ENCODE results near the gene HS1BP3. TPM values are rescaled to one million over a fixed set of nuclear protein-coding genes. Genes with fewer than 3 reads are reported as not detected.
A peak's percentile ranks its signal among the peaks of the same experiment; 100 is the strongest.

HS1BP3 gene
- total RNA-seq, 5 donors from 2014 or later (not counting 1 experiment from before 2014, with no cell fraction given): 11.1 to 20.7 (median 17.2) TPM

DNA sequence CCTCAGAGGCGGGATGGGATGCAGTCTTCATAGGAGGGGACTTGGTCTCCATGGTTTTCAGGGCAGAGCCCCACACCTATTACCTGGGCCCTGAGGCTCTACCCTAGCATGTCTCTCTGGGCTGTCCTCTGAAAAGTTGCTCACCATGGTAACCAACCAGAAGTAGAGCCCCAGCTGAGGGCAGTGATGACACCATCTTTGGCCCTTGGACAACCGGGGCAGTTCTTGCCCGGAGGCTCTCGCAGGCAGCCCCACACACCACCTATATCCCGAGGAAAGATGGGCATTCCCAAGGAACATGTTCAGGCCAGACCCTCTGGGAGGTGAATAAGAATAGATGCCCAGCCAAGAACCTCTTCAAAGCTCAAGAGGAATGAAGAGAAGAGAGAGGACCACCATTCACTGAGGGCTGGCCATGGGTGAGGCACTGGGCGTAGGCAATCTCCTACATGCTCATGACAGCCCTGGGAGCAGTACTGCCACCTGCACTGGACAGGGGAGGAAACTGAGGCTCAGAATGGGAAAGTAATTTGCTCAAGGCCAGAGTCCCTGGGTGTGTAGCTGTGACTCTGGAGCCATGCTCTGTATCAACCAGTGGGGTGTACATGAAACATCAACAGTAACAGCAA lies 72.5 kb downstream of the HS1BP3 start:
- Histone ChIP-seq H3K27ac (ENCODE audit: low read length) (no peak overlapping the region), H3K27me3 (replicated peaks in 1 of 2; ENCODE audit: control insufficient read depth in 2 of 2, extremely low read depth in 1 of 2, insufficient read depth in 2 of 2, low read length in 1 of 2) (no peaks in the 10 kb centered on the region), H3K36me3 (ENCODE audit: control insufficient read depth in 2 of 2, extremely low read depth in 1 of 2, insufficient read depth in 1 of 2, low read length in 1 of 2) (no peaks in the 10 kb centered on the region), H3K4me3 (ENCODE audit: control insufficient read depth in 1 of 2, extremely low read depth in 1 of 2, low read length in 1 of 2) (no peak overlapping the region), H3K4me1 (ENCODE audit: control insufficient read depth in 1 of 2, extremely low read depth in 1 of 2, insufficient read depth in 2 of 2, low read length in 2 of 2) (peaks cover 0 to 18% of the 10 kb centered on the region in 2 experiments), H3K9me3 (no peaks in the 10 kb centered on the region)
- H3K9me3 Mint-ChIP-seq: peaks cover 0 to 5% (median 0%) of the 10 kb centered on the region in 3 donors
- ATAC-seq (replicated peaks in 1 of 4): no peak
- 40% methylated on average over 1 of the region's 6 CpGs for WGBS (ENCODE audit: insufficient coverage)
- no peak for DNase-seq
- no peaks in the 10 kb centered on the region for H3K27me3 Mint-ChIP-seq
- peaks cover 10 to 19% (median 15%) of the 10 kb centered on the region in 3 donors for H3K4me1 Mint-ChIP-seq
- H3K27ac Mint-ChIP-seq: peak overlapping the region in 1 of 2 donors; percentile 44
- ChIA-PET CTCF (no interaction called here), POLR2A (no interaction called here)
- no peaks in the 10 kb centered on the region for H3K36me3 Mint-ChIP-seq
- no peak overlapping the region for H3K4me3 Mint-ChIP-seq

- H3K9me3 Mint-ChIP-seq: peaks cover 0 to 5% (median 0%) of the 10 kb centered on the region in 3 donors
- H3K27me3 Mint-ChIP-seq: no peaks in the 10 kb centered on the region
- H3K36me3 Mint-ChIP-seq: no peaks in the 10 kb centered on the region
- no peak overlapping the region for H3K27ac Mint-ChIP-seq
- peaks cover 10 to 19% (median 15%) of the 10 kb centered on the region in 3 donors for H3K4me1 Mint-ChIP-seq
- CTCF ChIA-PET: no interaction called here
- POLR2A ChIA-PET: interaction anchor here in 1 of 2 donors (1.1 kb wide), 1 partner anchor 131 kb away, joined by 3 read pairs; the partner anchor contains the start of gene RHOB
- H3K36me3 ChIP-seq (ENCODE audit: control insufficient read depth in 2 of 2, extremely low read depth in 1 of 2, insufficient read depth in 1 of 2, low read length in 1 of 2): no peaks in the 10 kb centered on the region
- ATAC-seq (replicated peaks in 1 of 4) (no peak), DNase-seq (no peak)
- no peaks in the 10 kb centered on the region for H3K27me3 ChIP-seq (replicated peaks in 1 of 2; ENCODE audit: control insufficient read depth in 2 of 2, extremely low read depth in 1 of 2, insufficient read depth in 2 of 2, low read length in 1 of 2)
- no peak overlapping the region for H3K4me3 ChIP-seq (ENCODE audit: control insufficient read depth in 1 of 2, extremely low read depth in 1 of 2, low read length in 1 of 2)
- no peak overlapping the region for H3K27ac ChIP-seq (ENCODE audit: low read length)
- H3K9me3 ChIP-seq: no peaks in the 10 kb centered on the region
- H3K4me3 Mint-ChIP-seq: peak overlapping the region; percentile 1 to 80 (median 78)
- H3K4me1 ChIP-seq (ENCODE audit: control insufficient read depth in 1 of 2, extremely low read depth in 1 of 2, insufficient read depth in 2 of 2, low read length in 2 of 2): peaks cover 0 to 18% of the 10 kb centered on the region in 2 experiments
- 98% methylated on average over 7 of the region's 12 CpGs for WGBS (ENCODE audit: insufficient coverage)
Observed at GRCh38 chr2:20577495-20578235, 73.2 kb downstream of the HS1BP3 start.

DNA sequence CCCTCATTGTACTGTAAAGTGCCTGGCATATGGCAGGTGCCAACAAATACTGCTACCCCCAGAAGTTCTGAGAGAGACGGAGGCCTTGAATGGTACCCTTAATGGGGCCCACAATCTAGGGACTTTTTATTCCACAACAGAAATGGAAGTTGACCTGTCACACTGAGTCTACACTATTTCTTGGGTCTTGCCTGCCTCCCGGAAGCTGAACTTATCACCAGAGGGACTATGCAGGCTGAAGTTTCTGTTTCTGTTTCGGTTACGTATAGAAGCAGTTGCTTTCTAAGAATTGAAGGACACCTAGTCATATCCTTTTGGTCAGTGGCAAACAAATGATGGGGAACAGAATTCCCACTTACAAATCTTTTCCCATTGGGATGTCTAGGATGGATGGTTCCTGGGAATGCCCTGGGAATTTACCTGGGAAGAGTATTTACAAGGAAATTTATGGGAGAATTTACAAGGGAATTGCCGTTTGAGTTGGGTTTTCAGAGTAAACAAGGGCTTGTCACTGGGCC lies 74.2 kb downstream of the HS1BP3 start:
- Mint-ChIP-seq H3K27ac (peak overlapping the region; percentile 86 to 93), H3K4me3 (peak overlapping the region; percentile 71 to 80 (median 78)), H3K27me3 (no peaks in the 10 kb centered on the region), H3K36me3 (no peaks in the 10 kb centered on the region), H3K9me3 (peaks cover 0 to under 1% (median 0%) of the 10 kb centered on the region in 3 donors), H3K4me1 (peaks cover 10 to 19% (median 15%) of the 10 kb centered on the region in 3 donors)
- ATAC-seq (replicated peaks in 1 of 4) (peak; percentile 71 to 90 (median 86)), DNase-seq (peak in 31 of 35 experiments; percentile 3 to 74 (median 26))
- CTCF ChIA-PET: no interaction called here
- Histone ChIP-seq H3K27me3 (replicated peaks in 1 of 2; ENCODE audit: control insufficient read depth in 2 of 2, extremely low read depth in 1 of 2, insufficient read depth in 2 of 2, low read length in 1 of 2) (no peaks in the 10 kb centered on the region), H3K27ac (ENCODE audit: low read length) (peak overlapping the region; percentile 84), H3K36me3 (ENCODE audit: control insufficient read depth in 2 of 2, extremely low read depth in 1 of 2, insufficient read depth in 1 of 2, low read length in 1 of 2) (no peaks in the 10 kb centered on the region), H3K4me3 (ENCODE audit: control insufficient read depth in 1 of 2, extremely low read depth in 1 of 2, low read length in 1 of 2) (peak overlapping the region in 1 of 2 donors; percentile 41), H3K9me3 (no peaks in the 10 kb centered on the region), H3K4me1 (ENCODE audit: control insufficient read depth in 1 of 2, extremely low read depth in 1 of 2, insufficient read depth in 2 of 2, low read length in 2 of 2) (peaks cover 0 to 18% of the 10 kb centered on the region in 2 experiments)
- POLR2A ChIA-PET: interaction anchor here in 1 of 2 donors (1.1 kb wide), 1 partner anchor 130 kb away, joined by 3 read pairs; the partner anchor contains the start of gene RHOB
- 40% methylated on average over 3 of the region's 5 CpGs for WGBS (ENCODE audit: insufficient coverage)

- H3K27me3 ChIP-seq (replicated peaks in 1 of 2; ENCODE audit: control insufficient read depth in 2 of 2, extremely low read depth in 1 of 2, insufficient read depth in 2 of 2, low read length in 1 of 2): no peaks in the 10 kb centered on the region
- WGBS (ENCODE audit: insufficient coverage): 94% methylated on average over 6 of the region's 9 CpGs
- DNase-seq (no peak), ATAC-seq (replicated peaks in 1 of 4) (peak in 1 of 4 experiments; percentile 8)
- peak overlapping the region; percentile 86 to 93 for H3K27ac Mint-ChIP-seq
- no peaks in the 10 kb centered on the region for H3K9me3 ChIP-seq
- peaks cover 0 to 18% of the 10 kb centered on the region in 2 experiments for H3K4me1 ChIP-seq (ENCODE audit: control insufficient read depth in 1 of 2, extremely low read depth in 1 of 2, insufficient read depth in 2 of 2, low read length in 2 of 2)
- peak overlapping the region in 1 of 2 donors; percentile 41 for H3K4me3 ChIP-seq (ENCODE audit: control insufficient read depth in 1 of 2, extremely low read depth in 1 of 2, low read length in 1 of 2)
- H3K27ac ChIP-seq (ENCODE audit: low read length): peak overlapping the region; percentile 84
- H3K27me3 Mint-ChIP-seq: no peaks in the 10 kb centered on the region
- peaks cover 10 to 19% (median 15%) of the 10 kb centered on the region in 3 donors for H3K4me1 Mint-ChIP-seq
- peak overlapping the region; percentile 71 to 80 (median 78) for H3K4me3 Mint-ChIP-seq
- H3K9me3 Mint-ChIP-seq: no peaks in the 10 kb centered on the region
- H3K36me3 ChIP-seq (ENCODE audit: control insufficient read depth in 2 of 2, extremely low read depth in 1 of 2, insufficient read depth in 1 of 2, low read length in 1 of 2): no peaks in the 10 kb centered on the region
- CTCF ChIA-PET: no interaction called here
- H3K36me3 Mint-ChIP-seq: no peaks in the 10 kb centered on the region
- POLR2A ChIA-PET: interaction anchor here in 1 of 2 donors (1.1 kb wide), 1 partner anchor 129 kb away, joined by 3 read pairs; the partner anchor contains the start of gene RHOB
Observed at GRCh38 chr2:20575935-20576597, 74.8 kb downstream of the HS1BP3 start.

DNA sequence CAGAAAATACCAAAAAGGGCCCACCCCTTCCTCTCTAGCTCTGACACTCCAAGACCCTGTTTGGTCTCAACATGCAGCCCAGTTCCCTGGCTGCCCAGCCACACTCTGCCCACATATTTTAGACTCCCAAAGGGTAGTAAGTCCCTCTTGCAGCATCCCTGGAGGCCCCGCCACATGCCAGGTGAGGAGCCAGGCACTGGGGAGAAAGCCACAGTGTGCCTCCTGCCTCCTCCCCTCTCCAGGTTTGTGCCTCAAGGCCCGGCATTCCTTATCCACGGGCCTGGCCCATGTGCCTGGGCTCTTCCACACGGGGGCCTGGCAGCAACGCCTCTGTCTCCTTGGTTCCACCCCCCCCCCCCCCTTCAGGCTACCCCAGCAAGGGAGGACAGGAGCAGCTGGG lies 75.5 kb downstream of the HS1BP3 start:
- no peak for DNase-seq
- Histone ChIP-seq H3K27ac (ENCODE audit: low read length) (no peak overlapping the region), H3K36me3 (ENCODE audit: control insufficient read depth in 2 of 2, extremely low read depth in 1 of 2, insufficient read depth in 1 of 2, low read length in 1 of 2) (no peaks in the 10 kb centered on the region), H3K9me3 (no peaks in the 10 kb centered on the region), H3K4me1 (ENCODE audit: control insufficient read depth in 1 of 2, extremely low read depth in 1 of 2, insufficient read depth in 2 of 2, low read length in 2 of 2) (peaks cover 0 to 18% of the 10 kb centered on the region in 2 experiments), H3K4me3 (ENCODE audit: control insufficient read depth in 1 of 2, extremely low read depth in 1 of 2, low read length in 1 of 2) (no peak overlapping the region), H3K27me3 (replicated peaks in 1 of 2; ENCODE audit: control insufficient read depth in 2 of 2, extremely low read depth in 1 of 2, insufficient read depth in 2 of 2, low read length in 1 of 2) (no peaks in the 10 kb centered on the region)
- Mint-ChIP-seq H3K36me3 (no peaks in the 10 kb centered on the region), H3K9me3 (no peaks in the 10 kb centered on the region), H3K27me3 (no peaks in the 10 kb centered on the region), H3K4me3 (no peak overlapping the region), H3K4me1 (peaks cover 10 to 19% (median 15%) of the 10 kb centered on the region in 3 donors), H3K27ac (peak overlapping the region in 1 of 2 donors; percentile 34)
- no peak for ATAC-seq (replicated peaks in 1 of 4)
- ChIA-PET POLR2A (no interaction called here), CTCF (interaction anchor here in 1 of 2 donors (0.6 kb wide), 1 partner anchor 131 kb away, joined by 3 read pairs; no protein-coding TSS in a partner anchor)
- 73% methylated on average over 3 of the region's 5 CpGs for whole genome bisulfite sequencing (ENCODE audit: insufficient coverage)

GRCh38 chr2:20574930-20575329 lies 76.0 kb downstream of the HS1BP3 start:
- 83% methylated on average over 2 of the region's 6 CpGs for WGBS (ENCODE audit: insufficient coverage)
- Mint-ChIP-seq H3K27ac (no peak overlapping the region), H3K36me3 (no peaks in the 10 kb centered on the region), H3K4me3 (no peak overlapping the region), H3K27me3 (no peaks in the 10 kb centered on the region), H3K9me3 (no peaks in the 10 kb centered on the region), H3K4me1 (peaks cover 10 to 19% (median 14%) of the 10 kb centered on the region in 3 donors)
- H3K27me3 ChIP-seq (replicated peaks in 1 of 2; ENCODE audit: control insufficient read depth in 2 of 2, extremely low read depth in 1 of 2, insufficient read depth in 2 of 2, low read length in 1 of 2): no peaks in the 10 kb centered on the region
- ChIA-PET CTCF (interaction anchor here in 1 of 2 donors (0.6 kb wide), 1 partner anchor 130 kb away, joined by 3 read pairs; no protein-coding TSS in a partner anchor), POLR2A (no interaction called here)
- ATAC-seq (replicated peaks in 1 of 4) (no peak), DNase-seq (no peak)
- H3K4me1 ChIP-seq (ENCODE audit: control insufficient read depth in 1 of 2, extremely low read depth in 1 of 2, insufficient read depth in 2 of 2, low read length in 2 of 2): peaks cover 0 to 18% of the 10 kb centered on the region in 2 experiments
- no peak overlapping the region for H3K27ac ChIP-seq (ENCODE audit: low read length)
- no peaks in the 10 kb centered on the region for H3K36me3 ChIP-seq (ENCODE audit: control insufficient read depth in 2 of 2, extremely low read depth in 1 of 2, insufficient read depth in 1 of 2, low read length in 1 of 2)
- no peak overlapping the region for H3K4me3 ChIP-seq (ENCODE audit: control insufficient read depth in 1 of 2, extremely low read depth in 1 of 2, low read length in 1 of 2)
- H3K9me3 ChIP-seq: no peaks in the 10 kb centered on the region

All from T-cell (primary cell).